Measurements from ENCODE around the gene USP53. TPM values are rescaled to one million over a fixed set of nuclear protein-coding genes. Genes with fewer than 3 reads are reported as not detected.

USP53 gene
- total and polyA plus RNA-seq, 3 donors from 2014 or later, result 13.1 to 48.1 (median 46.9) TPM

DNA sequence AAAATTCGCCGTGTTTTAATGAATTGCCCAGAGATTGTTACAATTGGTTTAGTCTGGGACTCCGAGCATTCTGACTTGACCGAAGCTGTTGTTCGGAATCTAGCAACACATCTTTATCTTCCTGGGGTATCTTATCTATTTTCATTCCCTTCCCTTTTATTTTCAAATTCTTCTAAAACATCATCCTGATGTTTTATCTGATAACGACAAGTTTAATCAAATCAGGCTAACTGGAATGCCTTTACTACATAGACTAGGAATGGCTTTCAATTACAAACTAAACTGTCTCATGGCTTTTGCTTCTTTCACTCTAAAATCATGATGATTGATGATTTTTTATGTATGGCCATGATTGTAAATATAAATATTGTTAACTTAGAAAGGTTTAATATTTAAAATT lies 48.0 kb downstream of the USP53 start:
- no peak for TF ChIP-seq POLR2A (IDR thresholded peaks at IDR 0.05)
- TF ChIP-seq, protein P1, sequence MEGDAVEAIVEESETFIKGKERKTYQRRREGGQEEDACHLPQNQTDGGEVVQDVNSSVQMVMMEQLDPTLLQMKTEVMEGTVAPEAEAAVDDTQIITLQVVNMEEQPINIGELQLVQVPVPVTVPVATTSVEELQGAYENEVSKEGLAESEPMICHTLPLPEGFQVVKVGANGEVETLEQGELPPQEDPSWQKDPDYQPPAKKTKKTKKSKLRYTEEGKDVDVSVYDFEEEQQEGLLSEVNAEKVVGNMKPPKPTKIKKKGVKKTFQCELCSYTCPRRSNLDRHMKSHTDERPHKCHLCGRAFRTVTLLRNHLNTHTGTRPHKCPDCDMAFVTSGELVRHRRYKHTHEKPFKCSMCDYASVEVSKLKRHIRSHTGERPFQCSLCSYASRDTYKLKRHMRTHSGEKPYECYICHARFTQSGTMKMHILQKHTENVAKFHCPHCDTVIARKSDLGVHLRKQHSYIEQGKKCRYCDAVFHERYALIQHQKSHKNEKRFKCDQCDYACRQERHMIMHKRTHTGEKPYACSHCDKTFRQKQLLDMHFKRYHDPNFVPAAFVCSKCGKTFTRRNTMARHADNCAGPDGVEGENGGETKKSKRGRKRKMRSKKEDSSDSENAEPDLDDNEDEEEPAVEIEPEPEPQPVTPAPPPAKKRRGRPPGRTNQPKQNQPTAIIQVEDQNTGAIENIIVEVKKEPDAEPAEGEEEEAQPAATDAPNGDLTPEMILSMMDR (IDR thresholded peaks at IDR 0.05), result no peak
- no peaks in the 10 kb centered on the region for H3K4me1 ChIP-seq
- intact Hi-C loops (cut with DNase I; ENCODE audit: low total_unique reads), result no loop called here
- H3K4me3 ChIP-seq, result no peak overlapping the region
- H3K27me3 ChIP-seq, result no peaks in the 10 kb centered on the region
- no peak overlapping the region for H3K27ac ChIP-seq
- no peak for DNase-seq
- H3K9me3 ChIP-seq, result no peaks in the 10 kb centered on the region
- H3K36me3 ChIP-seq (ENCODE audit: low read depth, missing control alignments), result no peaks in the 10 kb centered on the region
- 88 to 94% methylated on average over 6 of the region's 6 CpGs for WGBS, 2 donors

DNA sequence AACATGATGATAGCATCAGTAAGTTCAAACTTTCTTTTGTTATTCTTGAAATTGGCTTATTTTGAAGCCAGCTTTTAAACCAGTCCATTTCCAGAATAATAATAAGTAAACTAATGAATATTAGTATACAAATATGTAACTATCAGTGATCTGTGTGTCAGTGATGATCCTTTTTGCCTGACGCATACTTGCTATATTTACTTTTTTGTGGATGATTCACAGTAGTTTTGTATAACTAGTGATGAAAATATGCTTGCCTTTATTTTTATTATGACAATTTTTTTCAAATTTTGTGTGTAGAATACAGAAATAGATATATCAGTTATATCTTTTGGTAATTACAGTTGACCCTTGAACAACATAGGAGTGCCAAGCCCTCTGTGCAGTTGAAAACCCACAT lies 49.5 kb downstream of the USP53 start:
- DNase-seq, result no peak
- no peak overlapping the region for H3K4me3 ChIP-seq
- no peaks in the 10 kb centered on the region for H3K27me3 ChIP-seq
- intact Hi-C loops (cut with DNase I; ENCODE audit: low total_unique reads), result no loop called here
- H3K4me1 ChIP-seq, result no peaks in the 10 kb centered on the region
- H3K27ac ChIP-seq, result no peak overlapping the region
- no peaks in the 10 kb centered on the region for H3K9me3 ChIP-seq
- H3K36me3 ChIP-seq (ENCODE audit: low read depth, missing control alignments), result no peaks in the 10 kb centered on the region
- 93 to 100% methylated on average over 1 of the region's 1 CpG for WGBS, 2 donors
- TF ChIP-seq POLR2A (IDR thresholded peaks at IDR 0.05), result no peak
- TF ChIP-seq, protein P1 (IDR thresholded peaks at IDR 0.05), result no peak

DNA sequence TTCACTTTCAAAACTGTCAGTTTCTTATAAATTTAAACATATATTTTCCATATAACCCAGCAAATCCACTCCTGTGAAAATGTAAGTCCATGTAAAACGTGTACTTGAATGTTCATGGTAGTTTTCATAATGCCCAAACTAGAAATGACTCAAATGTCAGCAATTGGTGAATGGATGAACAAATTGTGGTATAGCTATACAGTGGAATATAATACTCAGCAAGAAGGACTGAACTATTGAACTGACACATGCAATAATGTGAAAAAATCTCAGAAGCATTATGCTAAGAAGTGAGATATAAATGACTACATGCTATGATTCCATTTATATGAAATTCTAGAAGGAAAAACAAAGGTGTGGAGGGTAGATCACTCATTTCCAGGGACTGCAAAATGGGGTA lies 52.2 kb downstream of the USP53 start:
- H3K9me3 ChIP-seq, result no peaks in the 10 kb centered on the region
- WGBS, 2 donors, result 87 to 90% methylated on average over 1 of the region's 1 CpG
- DNase-seq, result no peak
- H3K4me1 ChIP-seq, result no peaks in the 10 kb centered on the region
- no peak overlapping the region for H3K27ac ChIP-seq
- H3K36me3 ChIP-seq (ENCODE audit: low read depth, missing control alignments), result no peaks in the 10 kb centered on the region
- H3K4me3 ChIP-seq, result no peak overlapping the region
- TF ChIP-seq POLR2A (IDR thresholded peaks at IDR 0.05), result no peak
- TF ChIP-seq, protein P1 (IDR thresholded peaks at IDR 0.05), result no peak
- no peaks in the 10 kb centered on the region for H3K27me3 ChIP-seq
- intact Hi-C loops (cut with DNase I; ENCODE audit: low total_unique reads), result no loop called here

DNA sequence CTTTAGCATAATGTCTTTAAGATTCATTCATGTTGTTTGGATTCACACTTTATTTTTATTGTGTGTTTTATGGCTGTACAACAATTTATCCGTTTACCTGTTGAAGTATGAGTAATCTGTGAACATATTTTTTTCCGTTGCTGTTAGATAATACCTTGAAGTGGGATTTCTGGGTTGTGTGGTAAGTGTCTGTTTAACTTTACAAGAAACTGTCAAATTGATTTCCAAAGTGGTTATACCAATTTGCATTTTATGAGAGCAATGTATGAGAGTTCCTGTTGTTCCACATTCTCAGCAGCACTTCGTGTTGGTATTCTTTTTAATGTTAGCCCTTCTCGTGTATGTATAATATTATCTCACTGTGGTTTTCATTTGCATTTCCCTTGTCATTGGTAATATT lies 53.6 kb downstream of the USP53 start:
- no peaks in the 10 kb centered on the region for H3K9me3 ChIP-seq
- no peak overlapping the region for H3K4me3 ChIP-seq
- no peaks in the 10 kb centered on the region for H3K27me3 ChIP-seq
- intact Hi-C loops (cut with DNase I; ENCODE audit: low total_unique reads), result no loop called here
- H3K4me1 ChIP-seq, result no peaks in the 10 kb centered on the region
- 65 to 86% methylated on average over 4 of the region's 4 CpGs for WGBS, 2 donors
- H3K27ac ChIP-seq, result no peak overlapping the region
- no peak for DNase-seq
- no peaks in the 10 kb centered on the region for H3K36me3 ChIP-seq (ENCODE audit: low read depth, missing control alignments)
- no peak for TF ChIP-seq POLR2A (IDR thresholded peaks at IDR 0.05)

DNA sequence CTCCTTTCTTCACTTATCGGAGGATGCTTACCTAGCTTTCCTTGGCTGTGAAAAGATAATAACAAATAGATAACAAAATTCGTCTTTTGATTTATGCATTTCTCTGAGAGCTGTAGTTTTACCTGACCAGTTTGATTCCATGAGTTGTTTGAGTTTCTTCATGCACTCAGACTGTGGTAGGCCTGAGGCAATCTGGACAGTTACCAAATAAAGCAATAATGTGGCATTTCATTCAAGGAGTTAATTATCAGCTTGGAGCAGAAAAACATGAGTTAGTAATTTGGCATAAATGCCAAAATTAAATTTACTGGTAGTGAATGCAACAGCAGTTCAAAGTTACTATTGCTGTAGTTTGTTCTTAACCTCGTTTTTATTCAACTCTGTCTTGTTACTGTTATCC lies 56.0 kb downstream of the USP53 start:
- no peaks in the 10 kb centered on the region for H3K36me3 ChIP-seq (ENCODE audit: low read depth, missing control alignments)
- 52 to 65% methylated on average over 3 of the region's 3 CpGs for WGBS, 2 donors
- TF ChIP-seq, protein P1 (IDR thresholded peaks at IDR 0.05), result no peak
- TF ChIP-seq POLR2A (IDR thresholded peaks at IDR 0.05), result no peak

More for the DNA sequence above, 56.0 kb downstream of the USP53 start:
- no peaks in the 10 kb centered on the region for H3K27me3 ChIP-seq
- no peak overlapping the region for H3K4me3 ChIP-seq
- no peak for DNase-seq
- intact Hi-C loops (cut with DNase I; ENCODE audit: low total_unique reads), result no loop called here
- no peaks in the 10 kb centered on the region for H3K4me1 ChIP-seq
- H3K27ac ChIP-seq, result no peak overlapping the region
- H3K9me3 ChIP-seq, result no peaks in the 10 kb centered on the region

Data from testis (tissue), 3 donors.